Choroid plexus epithelial cell (primary cell): ENCODE results near the gene PIGH.

Experiments
- DNase-seq: peaks from one replicate; pipeline ENCODE4 v3.0.0-alpha.2; 2010; ENCODE audit warnings: low read depth
- H3K4me3 ChIP-seq: 2 replicates; pipeline ENCODE4 v1.5.1; 2011; ENCODE audit warnings: low read depth, mild to moderate bottlenecking, control low read depth, low read length, moderate library complexity
- CTCF ChIP-seq: conservative IDR thresholded peaks from 2 replicates; pipeline ENCODE4 v1.5.1; 2011; ENCODE audit warnings: low read depth, mild to moderate bottlenecking, control low read depth, inconsistent platforms, low read length, moderate library complexity

PIGH gene

GRCh38 chr14:67586369-67586768, 13.7 kb downstream of the PIGH start:
- no peak for TF ChIP-seq CTCF
- no peak for DNase-seq
- H3K4me3 ChIP-seq = no peak overlapping the region

GRCh38 chr14:67584978-67585377, 15.1 kb downstream of the PIGH start:
- H3K4me3 ChIP-seq = no peak overlapping the region
- TF ChIP-seq CTCF = no peak

GRCh38 chr14:67583711-67584644, 16.1 kb downstream of the PIGH start:
- peak; percentile 75 for DNase-seq
- peak; percentile 88 for TF ChIP-seq CTCF
- H3K4me3 ChIP-seq = no peak overlapping the region

More at GRCh38 chr14:67584978-67585377, 15.1 kb downstream of the PIGH start:
- no peak for DNase-seq

GRCh38 chr14:67582061-67582460, 18.0 kb downstream of the PIGH start:
- TF ChIP-seq CTCF = no peak
- no peak for DNase-seq
- H3K4me3 ChIP-seq = no peak overlapping the region

- TF ChIP-seq CTCF = no peak
- no peak for DNase-seq
- no peak overlapping the region for H3K4me3 ChIP-seq
Measured at GRCh38 chr14:67581643-67582042, 18.4 kb downstream of the PIGH start.

- H3K4me3 ChIP-seq = no peak overlapping the region
- no peak for TF ChIP-seq CTCF
- DNase-seq = no peak
Measured at GRCh38 chr14:67580336-67581171, 19.5 kb downstream of the PIGH start.
